Colonic mucosa (tissue), 4 donors: Measurements from ENCODE around the gene TSSK6. TPM values are rescaled to one million over a fixed set of nuclear protein-coding genes. Genes with fewer than 3 reads are reported as not detected.

ENCODE experiments used
- DNase-seq: peaks from one replicate; pipeline ENCODE4 v3.0.0-alpha.2; 2020
- H3K27ac ChIP-seq: fragments of 200-600 bp; one replicate; pipeline ENCODE4 v1.8.0; 2021
- H3K27me3 ChIP-seq: fragments of 200-600 bp; one replicate; pipeline ENCODE4 v1.8.0; 2021
- H3K36me3 ChIP-seq: fragments of 200-600 bp; one replicate; pipeline ENCODE4 v1.8.0; 2021
- H3K4me1 ChIP-seq: fragments of 200-600 bp; one replicate; pipeline ENCODE4 v1.8.0; 2021; ENCODE audit warnings: mild to moderate bottlenecking
- H3K4me3 ChIP-seq: fragments of 200-600 bp; one replicate; pipeline ENCODE4 v1.8.0; 2021
- H3K9ac ChIP-seq, 2 donors: one replicate each; pipeline ENCODE4 v1.7.0; 2013; ENCODE audit warnings: control low read depth in 2 of 2, low read depth in 2 of 2, low read length in 2 of 2
- H3K9me3 ChIP-seq: fragments of 200-600 bp; one replicate; pipeline ENCODE4 v1.8.0; 2021
- intact Hi-C: fragments of 100-400 bp; cut with DNase I; formaldehyde crosslinking; loops from one replicate; pipeline ENCODE4 v1.14.1; 2022
- total RNA-seq, 2 donors: library from RNA; stranded (reverse); fragmentation: NEBNext Ultra II Directional in 1 of 2; extraction: Animal tissue kit (Norgen Biotek cat#: 25700) in 1 of 2; gene quantifications; one replicate each; pipeline ENCODE4 v1.2.1, GENCODE V29; 2021
- TF ChIP-seq, protein P1 (sequence below): fragments of 200-600 bp; IDR thresholded peaks from one replicate; pipeline ENCODE4 v1.8.0; 2022; ENCODE audit warnings: antibody characterized with exemption, mild to moderate bottlenecking
- donor health status: healthy.
- donor health status: DM: no; HTN: no; CAD: no.
- donor health status: DM: no; HTN: no; CAD: no.

The TSSK6 gene
- total RNA-seq, 2 donors from 2014 or later: 2.2 to 3.6 TPM

DNA sequence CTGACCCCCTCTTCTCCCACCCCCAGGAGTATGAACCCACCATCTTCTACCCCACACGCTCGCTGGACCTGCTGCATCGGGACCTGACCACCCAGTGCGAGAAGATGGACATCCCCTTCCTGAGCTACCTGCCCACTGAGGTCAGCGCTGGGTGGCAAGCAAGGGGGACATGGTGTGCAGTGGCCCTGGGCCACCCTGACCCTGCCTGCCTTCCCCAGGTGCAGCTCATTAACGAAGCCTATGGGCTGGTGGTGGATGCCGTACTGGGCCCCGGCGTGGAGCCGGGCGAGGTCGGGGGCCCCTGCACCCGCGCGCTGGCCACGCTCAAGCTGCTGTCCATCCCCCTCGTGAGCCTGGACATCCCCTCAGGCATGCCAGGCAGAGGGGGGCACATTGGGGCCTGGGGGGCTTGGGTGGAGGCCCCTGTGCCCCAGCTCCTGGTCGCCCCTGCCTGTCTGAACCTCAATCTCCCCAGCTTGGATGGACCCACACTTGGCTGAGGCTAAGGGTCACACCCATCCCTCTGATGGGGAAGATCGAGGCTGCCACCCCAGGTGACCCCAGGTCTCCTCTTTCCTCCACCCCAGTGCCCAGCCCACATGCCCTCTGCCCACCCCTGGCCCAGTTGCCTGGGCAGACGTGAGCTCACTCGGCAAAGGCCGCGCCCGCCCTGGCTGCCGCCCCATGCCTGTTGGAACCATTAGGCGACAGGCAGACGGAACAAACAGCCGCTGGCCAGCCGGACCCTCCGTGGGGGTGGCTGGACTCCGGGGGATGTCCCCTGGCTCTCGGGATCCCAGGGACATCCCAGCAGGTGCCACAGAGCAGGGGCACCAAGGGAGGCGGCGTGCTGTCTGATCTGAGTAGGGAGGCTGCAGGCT lies 20.2 kb upstream of the TSSK6 start:
- Histone ChIP-seq H3K4me1 (peaks cover 7% of the 10 kb centered on the region), H3K9me3 (no peaks in the 10 kb centered on the region), H3K4me3 (no peak overlapping the region), H3K27ac (no peak overlapping the region), H3K27me3 (peaks cover 26% of the 10 kb centered on the region), H3K36me3 (no peaks in the 10 kb centered on the region), H3K9ac (no peak overlapping the region)
- DNase-seq: no peak
- intact Hi-C loops: no loop called here
- TF ChIP-seq, protein P1, sequence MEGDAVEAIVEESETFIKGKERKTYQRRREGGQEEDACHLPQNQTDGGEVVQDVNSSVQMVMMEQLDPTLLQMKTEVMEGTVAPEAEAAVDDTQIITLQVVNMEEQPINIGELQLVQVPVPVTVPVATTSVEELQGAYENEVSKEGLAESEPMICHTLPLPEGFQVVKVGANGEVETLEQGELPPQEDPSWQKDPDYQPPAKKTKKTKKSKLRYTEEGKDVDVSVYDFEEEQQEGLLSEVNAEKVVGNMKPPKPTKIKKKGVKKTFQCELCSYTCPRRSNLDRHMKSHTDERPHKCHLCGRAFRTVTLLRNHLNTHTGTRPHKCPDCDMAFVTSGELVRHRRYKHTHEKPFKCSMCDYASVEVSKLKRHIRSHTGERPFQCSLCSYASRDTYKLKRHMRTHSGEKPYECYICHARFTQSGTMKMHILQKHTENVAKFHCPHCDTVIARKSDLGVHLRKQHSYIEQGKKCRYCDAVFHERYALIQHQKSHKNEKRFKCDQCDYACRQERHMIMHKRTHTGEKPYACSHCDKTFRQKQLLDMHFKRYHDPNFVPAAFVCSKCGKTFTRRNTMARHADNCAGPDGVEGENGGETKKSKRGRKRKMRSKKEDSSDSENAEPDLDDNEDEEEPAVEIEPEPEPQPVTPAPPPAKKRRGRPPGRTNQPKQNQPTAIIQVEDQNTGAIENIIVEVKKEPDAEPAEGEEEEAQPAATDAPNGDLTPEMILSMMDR: no peak

DNA sequence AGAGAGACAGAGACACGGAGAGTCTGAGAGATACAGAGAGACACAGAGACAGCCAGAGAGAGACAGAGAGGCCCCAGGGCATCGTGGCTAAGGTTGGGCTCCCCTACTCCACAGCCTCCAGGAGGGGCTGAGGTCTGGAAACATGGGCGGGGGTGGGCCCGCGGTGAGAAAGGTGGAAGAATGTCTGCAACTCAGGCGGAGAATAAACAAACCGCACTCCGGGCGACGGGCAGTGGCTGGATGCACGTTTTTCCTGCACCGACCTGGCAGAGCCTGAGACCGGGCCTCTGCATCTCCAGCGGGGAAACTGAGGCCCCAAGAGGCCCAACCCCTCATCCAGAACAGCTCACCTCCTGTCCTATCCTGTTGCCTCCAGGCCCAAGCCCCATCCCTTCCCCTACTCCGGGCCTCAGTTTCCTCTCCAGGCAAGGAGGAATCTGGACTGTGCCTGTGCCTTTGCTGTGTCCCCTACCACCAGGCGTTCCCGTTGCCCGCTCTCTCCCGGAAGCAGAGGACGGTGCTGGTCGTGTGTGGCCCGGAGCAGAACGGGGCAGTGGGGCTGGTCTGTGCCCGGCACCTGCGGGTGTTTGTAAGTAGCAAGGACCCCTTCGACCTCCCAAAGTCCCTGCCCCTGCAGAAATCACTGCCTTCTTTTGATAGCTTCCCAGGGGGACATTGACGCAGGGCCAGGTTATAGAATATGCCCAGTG lies 19.4 kb upstream of the TSSK6 start:
- Histone ChIP-seq H3K27ac (no peak overlapping the region), H3K36me3 (no peaks in the 10 kb centered on the region), H3K4me3 (no peak overlapping the region), H3K27me3 (peaks cover 22% of the 10 kb centered on the region), H3K4me1 (peaks cover 7% of the 10 kb centered on the region), H3K9me3 (no peaks in the 10 kb centered on the region), H3K9ac (no peak overlapping the region)
- no peak for DNase-seq
- TF ChIP-seq, protein P1: no peak
- intact Hi-C loops: loop anchor here (5.0 kb wide), 1 partner anchor 423 kb away; no protein-coding TSS in a partner anchor

DNA sequence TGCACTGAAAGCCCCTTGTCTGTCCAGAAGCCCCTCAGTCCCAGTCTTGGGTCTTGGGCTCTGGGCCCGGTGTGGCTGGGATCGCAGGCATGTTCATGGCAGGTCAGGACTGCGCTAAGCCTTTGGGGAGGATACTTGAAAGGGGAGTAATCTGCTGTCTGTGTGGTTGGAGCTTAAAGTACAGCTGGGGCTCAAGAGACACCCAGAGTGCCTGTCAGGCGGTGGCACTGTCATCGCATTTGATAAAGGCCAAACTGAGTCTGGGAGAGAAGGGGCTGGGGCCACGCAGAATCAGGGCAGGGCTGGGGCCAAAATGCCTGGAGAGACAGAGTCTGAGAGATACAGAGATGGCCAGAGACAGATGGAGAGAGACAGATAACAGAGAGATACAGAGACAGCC lies 18.5 kb upstream of the TSSK6 start:
- peaks cover 17% of the 10 kb centered on the region for H3K27me3 ChIP-seq
- H3K4me3 ChIP-seq: no peak overlapping the region
- no peak overlapping the region for H3K27ac ChIP-seq
- peaks cover 7% of the 10 kb centered on the region for H3K4me1 ChIP-seq
- no peak for DNase-seq
- TF ChIP-seq, protein P1: no peak
- no peaks in the 10 kb centered on the region for H3K9me3 ChIP-seq
- intact Hi-C loops: loop anchor here (2.0 to 5.0 kb wide), 2 partner anchors 111 to 423 kb away; no protein-coding TSS in a partner anchor
- H3K36me3 ChIP-seq: no peaks in the 10 kb centered on the region
- no peak overlapping the region for H3K9ac ChIP-seq

DNA sequence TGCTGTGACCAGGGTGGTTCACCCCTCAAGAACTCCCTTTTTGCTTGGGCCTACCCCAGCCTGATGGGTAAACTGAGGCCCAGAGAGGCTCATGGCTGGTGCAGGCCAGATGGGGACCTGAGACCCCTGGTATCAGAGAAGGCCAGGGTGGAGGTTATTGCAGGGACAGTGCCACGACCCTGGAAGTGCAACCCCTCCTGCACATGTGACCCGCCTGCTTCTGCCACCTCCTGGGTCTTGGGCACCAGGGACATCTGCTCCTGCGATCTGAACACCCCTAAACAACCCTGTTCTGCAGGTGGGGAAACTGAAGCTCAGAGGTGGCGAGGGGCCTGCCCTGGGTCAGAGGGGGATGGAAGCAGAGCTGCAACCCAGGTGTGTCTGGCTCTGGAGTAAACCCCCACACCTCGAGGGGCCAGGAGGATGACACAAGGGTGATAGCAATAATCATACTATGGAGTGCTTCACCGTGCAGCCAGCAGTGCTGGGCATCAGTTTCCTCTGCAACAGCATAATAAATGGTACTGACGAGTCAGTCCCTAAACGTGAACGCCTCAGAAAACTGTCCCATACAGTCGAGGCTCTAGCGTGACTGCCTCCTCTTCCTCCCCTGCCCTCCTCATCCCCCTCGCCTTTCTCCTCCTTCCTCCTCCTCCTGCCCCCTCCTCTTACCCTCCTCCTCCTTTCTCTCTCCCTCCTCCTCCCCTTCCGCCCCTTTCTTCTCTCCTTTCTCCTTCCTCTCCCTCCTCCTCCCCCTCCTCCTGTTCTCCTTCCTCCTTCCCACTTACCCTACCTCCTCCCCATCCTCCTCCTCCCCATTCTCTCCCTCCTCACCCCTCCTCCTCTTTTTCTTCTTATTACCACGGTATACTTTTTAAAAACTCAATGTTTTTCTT lies 17.7 kb upstream of the TSSK6 start:
- H3K9me3 ChIP-seq: no peaks in the 10 kb centered on the region

More for the DNA sequence above, 17.7 kb upstream of the TSSK6 start:
- H3K4me1 ChIP-seq: peaks cover under 1% of the 10 kb centered on the region
- peaks cover 9% of the 10 kb centered on the region for H3K27me3 ChIP-seq
- no peak overlapping the region for H3K9ac ChIP-seq
- H3K36me3 ChIP-seq: no peaks in the 10 kb centered on the region
- TF ChIP-seq, protein P1: no peak
- intact Hi-C loops: loop anchor here (2.0 to 5.0 kb wide), 2 partner anchors 112 to 424 kb away; no protein-coding TSS in a partner anchor
- no peak for DNase-seq
- no peak overlapping the region for H3K4me3 ChIP-seq
- no peak overlapping the region for H3K27ac ChIP-seq
